Measurements from ENCODE around the gene RNF223. TPM values are rescaled to one million over a fixed set of nuclear protein-coding genes. Genes with fewer than 3 reads are reported as not detected.

The RNF223 gene
- total RNA-seq, 1 donor from 2014 or later, result not detected

GRCh38 chr1:1054099-1054700, 19.9 kb downstream of the RNF223 start:
- no peak for DNase-seq (ENCODE audit: low spot score)
- intact Hi-C loops (cut with DNase I), result no loop called here

GRCh38 chr1:1053682-1054081, 20.4 kb downstream of the RNF223 start:
- intact Hi-C loops (cut with DNase I), result no loop called here

GRCh38 chr1:1053022-1053421, 21.1 kb downstream of the RNF223 start:
- DNase-seq (ENCODE audit: low spot score), result no peak
- intact Hi-C loops (cut with DNase I), result no loop called here

More at GRCh38 chr1:1053682-1054081, 20.4 kb downstream of the RNF223 start:
- DNase-seq (ENCODE audit: low spot score), result no peak

- no peak for DNase-seq (ENCODE audit: low spot score)
- intact Hi-C loops (cut with DNase I), result no loop called here
Measured at GRCh38 chr1:1052003-1052840, 21.9 kb downstream of the RNF223 start.

GRCh38 chr1:1051127-1051810, 22.8 kb downstream of the RNF223 start:
- intact Hi-C loops (cut with DNase I), result no loop called here
- DNase-seq (ENCODE audit: low spot score), result no peak

- no peak for DNase-seq (ENCODE audit: low spot score)
- intact Hi-C loops (cut with DNase I), result no loop called here
Measured at GRCh38 chr1:1050577-1051052, 23.5 kb downstream of the RNF223 start.

GRCh38 chr1:1049318-1050165, 24.6 kb downstream of the RNF223 start:
- intact Hi-C loops (cut with DNase I), result no loop called here

GRCh38 chr1:1048765-1049164, 25.3 kb downstream of the RNF223 start:
- intact Hi-C loops (cut with DNase I), result no loop called here
- DNase-seq (ENCODE audit: low spot score), result no peak

More at GRCh38 chr1:1049318-1050165, 24.6 kb downstream of the RNF223 start:
- no peak for DNase-seq (ENCODE audit: low spot score)

- no peak for DNase-seq (ENCODE audit: low spot score)
- intact Hi-C loops (cut with DNase I), result no loop called here
Measured at GRCh38 chr1:1047963-1048362, 26.1 kb downstream of the RNF223 start.

- no peak for DNase-seq (ENCODE audit: low spot score)
- intact Hi-C loops (cut with DNase I), result no loop called here
Measured at GRCh38 chr1:1047407-1047806, 26.7 kb downstream of the RNF223 start.

- intact Hi-C loops (cut with DNase I), result no loop called here
- no peak for DNase-seq (ENCODE audit: low spot score)
Measured at GRCh38 chr1:1046767-1047166, 27.3 kb downstream of the RNF223 start.

GRCh38 chr1:1046243-1046642, 27.9 kb downstream of the RNF223 start:
- intact Hi-C loops (cut with DNase I), result no loop called here
- no peak for DNase-seq (ENCODE audit: low spot score)

- intact Hi-C loops (cut with DNase I), result no loop called here
- no peak for DNase-seq (ENCODE audit: low spot score)
Measured at GRCh38 chr1:1045129-1045528, 29.0 kb downstream of the RNF223 start.

GRCh38 chr1:1044455-1045078, 29.5 kb downstream of the RNF223 start:
- DNase-seq (ENCODE audit: low spot score), result no peak
- intact Hi-C loops (cut with DNase I), result no loop called here

GRCh38 chr1:1043921-1044320, 30.2 kb downstream of the RNF223 start:
- intact Hi-C loops (cut with DNase I), result no loop called here
- DNase-seq (ENCODE audit: low spot score), result no peak

GRCh38 chr1:1043411-1043810, 30.7 kb downstream of the RNF223 start:
- intact Hi-C loops (cut with DNase I), result no loop called here
- DNase-seq (ENCODE audit: low spot score), result no peak

GRCh38 chr1:1042835-1043234, 31.3 kb downstream of the RNF223 start:
- no peak for DNase-seq (ENCODE audit: low spot score)
- intact Hi-C loops (cut with DNase I), result no loop called here

GRCh38 chr1:1041873-1042272, 32.2 kb downstream of the RNF223 start:
- no peak for DNase-seq (ENCODE audit: low spot score)
- intact Hi-C loops (cut with DNase I), result no loop called here

- intact Hi-C loops (cut with DNase I), result no loop called here
- no peak for DNase-seq (ENCODE audit: low spot score)
Measured at GRCh38 chr1:1041092-1041523, 33.0 kb downstream of the RNF223 start.
